ENCODE data around the gene PAX5. TPM values are rescaled to one million over a fixed set of nuclear protein-coding genes. Genes with fewer than 3 reads are reported as not detected.

The PAX5 gene
- total RNA-seq, 1 donor from 2014 or later: not detected

DNA sequence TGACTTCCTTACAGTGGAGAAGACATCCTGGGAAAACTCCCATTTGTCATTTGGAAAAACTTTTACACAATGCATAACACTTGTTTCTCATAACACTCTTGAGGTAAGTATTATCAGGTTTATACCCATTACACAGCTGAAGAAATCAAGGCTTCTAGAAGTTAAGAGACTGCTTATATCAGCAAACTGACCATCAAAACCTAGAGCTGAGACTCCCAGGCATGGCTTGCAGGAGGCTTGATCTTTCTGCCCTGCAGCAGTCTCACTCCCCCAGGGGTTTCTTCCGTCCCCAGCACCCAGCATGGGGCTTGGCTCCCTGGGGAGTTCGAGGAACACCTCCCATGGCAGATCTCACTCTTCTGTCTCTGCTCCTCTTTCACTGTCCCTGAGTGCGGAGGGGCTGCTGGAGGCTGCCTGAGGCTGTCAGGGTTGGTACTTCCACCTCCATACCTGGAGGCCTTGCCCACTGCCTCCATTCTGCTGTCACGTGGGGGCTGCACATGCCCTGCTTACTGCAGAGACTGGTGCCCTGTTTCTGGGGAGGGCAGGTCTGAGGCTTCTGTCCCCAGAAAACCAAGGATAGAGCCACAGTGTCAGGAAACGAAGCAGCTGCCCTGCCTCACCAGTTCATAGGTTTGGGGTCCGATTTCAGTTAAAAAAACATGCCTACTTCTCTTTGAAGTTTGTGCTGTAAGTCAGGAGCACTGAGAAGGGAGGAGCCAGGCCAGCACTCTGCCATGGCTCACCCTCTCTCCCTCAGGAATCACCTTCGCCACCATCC is 202.5 kb downstream of the PAX5 start:
- peak; percentile 59 for DNase-seq (ENCODE audit: low spot score)
- intact Hi-C loops (cut with DNase I): no loop called here

DNA sequence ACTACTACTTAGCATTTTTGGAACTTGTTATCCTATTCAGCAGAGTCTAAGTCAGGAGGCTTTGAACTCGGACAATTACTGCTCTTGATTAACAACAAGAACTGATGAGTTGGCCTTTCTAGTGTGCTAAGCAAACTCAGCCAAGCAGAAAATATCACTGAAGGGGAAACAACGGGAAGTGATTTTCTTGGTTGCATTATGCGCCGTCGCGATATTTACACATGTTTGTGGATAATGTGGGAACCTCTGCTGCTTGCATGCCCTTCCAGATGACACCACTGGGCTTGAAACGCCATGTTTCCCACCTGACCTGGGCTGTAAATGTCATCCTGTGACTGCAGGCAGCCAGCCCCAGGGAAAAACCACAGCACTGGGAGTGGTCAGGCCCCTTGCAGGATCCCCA is 205.5 kb downstream of the PAX5 start:
- intact Hi-C loops (cut with DNase I): no loop called here
- peak; percentile 67 for DNase-seq (ENCODE audit: low spot score)

DNA sequence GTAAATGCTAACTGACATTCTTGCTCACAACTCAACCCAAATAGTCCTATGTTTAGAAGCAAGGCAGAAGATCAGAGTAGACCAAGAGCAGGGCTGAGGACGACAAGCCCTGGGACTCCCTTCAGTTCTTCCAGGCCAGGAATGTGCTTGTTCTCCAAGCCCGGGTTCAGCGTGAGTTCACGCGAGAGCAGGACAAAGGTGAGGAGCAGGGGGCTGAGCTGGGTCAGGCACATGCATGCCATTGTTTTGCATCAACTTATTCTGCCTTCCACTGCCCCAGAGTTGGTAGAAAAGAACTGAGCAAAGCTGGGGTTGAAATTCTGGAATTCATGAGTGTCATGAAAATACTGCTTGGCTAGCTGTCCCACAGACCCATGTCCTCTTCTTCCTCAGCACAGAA is 206.5 kb downstream of the PAX5 start:
- peak; percentile 24 for DNase-seq (ENCODE audit: low spot score)
- intact Hi-C loops (cut with DNase I): no loop called here

DNA sequence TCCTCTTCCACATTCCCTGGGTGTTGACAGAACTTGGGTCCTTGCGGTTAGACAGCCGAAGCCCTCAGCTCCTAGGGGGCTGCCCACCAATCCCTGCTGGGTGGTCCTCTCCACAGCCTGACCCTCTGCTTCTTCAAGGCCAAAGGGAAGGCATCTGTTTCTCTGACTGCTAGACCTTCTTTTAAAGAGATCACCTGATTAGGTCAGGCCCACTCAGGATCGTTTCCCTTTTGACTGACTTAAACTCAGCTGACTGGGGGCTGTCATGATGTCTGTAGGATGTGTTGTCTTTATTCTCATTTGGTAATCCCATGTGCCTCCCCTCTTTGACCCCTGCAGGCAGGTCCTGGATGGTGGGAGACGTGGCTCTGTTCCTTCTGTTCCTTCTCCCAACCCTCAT is 207.5 kb downstream of the PAX5 start:
- no peak for DNase-seq (ENCODE audit: low spot score)
- intact Hi-C loops (cut with DNase I): no loop called here

GRCh38 chr9:36825179-36825578 is 208.9 kb downstream of the PAX5 start:
- intact Hi-C loops (cut with DNase I): no loop called here
- DNase-seq (ENCODE audit: low spot score): peak; percentile 39

GRCh38 chr9:36823934-36824333 is 210.1 kb downstream of the PAX5 start:
- peak; percentile 57 for DNase-seq (ENCODE audit: low spot score)

GRCh38 chr9:36823466-36823865 is 210.6 kb downstream of the PAX5 start:
- intact Hi-C loops (cut with DNase I): no loop called here
- peak; percentile 46 for DNase-seq (ENCODE audit: low spot score)

More at GRCh38 chr9:36823934-36824333, 210.1 kb downstream of the PAX5 start:
- intact Hi-C loops (cut with DNase I): no loop called here

- intact Hi-C loops (cut with DNase I): no loop called here
Measured at GRCh38 chr9:36822201-36822600, 211.9 kb downstream of the PAX5 start.

GRCh38 chr9:36820392-36820861 is 213.6 kb downstream of the PAX5 start:
- DNase-seq (ENCODE audit: low spot score): peak; percentile 33
- intact Hi-C loops (cut with DNase I): no loop called here

More at GRCh38 chr9:36822201-36822600, 211.9 kb downstream of the PAX5 start:
- DNase-seq (ENCODE audit: low spot score): no peak

- peak; percentile 59 for DNase-seq (ENCODE audit: low spot score)
- intact Hi-C loops (cut with DNase I): no loop called here
Measured at GRCh38 chr9:36818965-36819870, 214.8 kb downstream of the PAX5 start.

DNA sequence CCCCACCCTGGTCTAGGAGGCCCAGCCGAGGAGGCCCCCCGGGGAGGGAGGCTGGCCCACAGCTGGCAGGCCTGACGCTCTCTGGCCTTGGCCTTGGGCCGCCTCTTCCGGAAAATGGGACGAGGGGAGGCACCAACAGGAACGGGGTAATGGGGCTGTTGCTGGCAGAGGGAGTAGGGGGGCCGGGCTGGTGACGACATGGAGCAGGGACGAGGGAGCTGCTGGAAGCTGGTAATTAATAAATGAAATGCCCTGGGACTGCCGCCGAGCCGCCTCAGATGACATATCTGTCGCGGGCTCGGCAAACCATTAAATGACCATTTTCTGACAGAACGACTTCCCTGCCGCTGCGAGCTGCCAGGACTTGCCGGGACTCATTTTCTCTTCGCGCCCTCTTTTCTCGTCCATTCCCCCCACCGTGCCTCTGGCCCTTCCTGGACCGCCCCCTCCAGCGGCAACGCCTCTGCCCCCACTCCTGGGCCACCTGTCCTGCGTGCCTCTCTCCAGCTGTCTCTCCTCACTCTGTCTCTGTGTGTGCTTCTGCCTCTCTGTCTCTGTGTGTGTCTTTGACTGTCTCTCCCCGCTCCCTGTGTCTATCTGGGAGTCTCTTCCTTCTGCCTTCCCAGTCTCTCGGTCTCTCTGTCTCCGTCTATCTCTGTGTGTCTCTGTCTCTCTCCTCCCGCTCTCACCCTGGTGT is 215.7 kb downstream of the PAX5 start:
- intact Hi-C loops (cut with DNase I): no loop called here
- DNase-seq (ENCODE audit: low spot score): peak; percentile 72

- intact Hi-C loops (cut with DNase I): no loop called here
Measured at GRCh38 chr9:36817160-36817834, 216.8 kb downstream of the PAX5 start.

DNA sequence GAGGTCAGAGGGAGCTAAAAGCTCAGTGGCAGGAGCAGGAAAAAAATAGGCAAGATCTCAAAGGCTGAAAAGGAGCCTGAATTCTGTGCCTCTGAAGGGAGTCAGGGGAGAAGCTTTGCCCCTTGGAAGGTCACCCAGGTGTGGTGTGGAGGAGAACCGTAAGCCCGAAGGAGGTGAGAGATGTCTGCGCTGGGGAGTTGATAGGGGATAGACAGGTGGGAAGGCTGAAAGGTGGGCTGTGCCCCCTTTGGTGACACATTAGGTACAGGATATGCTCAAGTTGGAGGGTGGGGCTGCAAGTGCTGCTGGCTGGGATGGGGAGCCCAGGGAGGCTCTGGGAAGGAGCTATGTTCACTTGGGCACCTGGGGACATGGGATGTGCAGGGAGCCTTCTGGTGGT is 217.7 kb downstream of the PAX5 start:
- intact Hi-C loops (cut with DNase I): no loop called here
- DNase-seq (ENCODE audit: low spot score): no peak

More at GRCh38 chr9:36817160-36817834, 216.8 kb downstream of the PAX5 start:
- DNase-seq (ENCODE audit: low spot score): peak; percentile 50

DNA sequence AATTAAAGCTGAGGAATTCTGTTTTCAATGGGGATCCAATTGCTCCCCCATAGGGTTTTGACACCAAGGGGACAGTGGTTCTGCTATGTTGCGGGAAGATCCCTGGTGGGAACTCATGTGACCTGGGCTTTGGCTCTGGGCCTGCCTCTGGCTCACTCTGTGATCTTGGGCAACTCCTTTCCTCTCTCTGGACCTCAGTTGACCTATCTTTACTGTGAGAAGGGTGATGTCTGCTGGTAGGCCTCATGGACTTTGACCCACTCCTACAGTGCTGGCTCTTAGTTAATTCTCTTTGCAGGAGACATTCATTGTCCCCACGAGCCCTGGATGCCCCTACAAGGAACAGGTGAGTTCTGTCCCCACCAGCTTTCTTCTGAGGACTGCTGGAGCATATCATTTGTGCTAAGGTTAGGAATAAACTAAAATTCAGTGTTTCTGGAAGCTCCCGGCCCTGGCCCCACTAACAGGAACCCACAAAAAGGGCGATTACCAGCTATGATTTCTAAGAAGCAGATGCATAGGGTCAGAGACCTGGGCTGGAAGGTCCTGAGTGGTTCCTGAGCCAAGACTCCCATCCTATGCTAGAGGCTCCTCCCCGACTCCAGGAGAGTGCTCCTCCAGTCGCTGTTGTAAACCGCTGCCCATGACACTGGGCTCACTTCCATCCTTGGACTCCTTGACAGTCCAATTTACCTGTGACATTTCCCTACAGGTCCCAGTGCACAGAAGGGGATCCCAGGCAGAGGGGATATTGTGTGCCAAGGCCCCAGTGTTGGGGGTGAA is 218.3 kb downstream of the PAX5 start:
- intact Hi-C loops (cut with DNase I): no loop called here
- DNase-seq (ENCODE audit: low spot score): peak; percentile 39

DNA sequence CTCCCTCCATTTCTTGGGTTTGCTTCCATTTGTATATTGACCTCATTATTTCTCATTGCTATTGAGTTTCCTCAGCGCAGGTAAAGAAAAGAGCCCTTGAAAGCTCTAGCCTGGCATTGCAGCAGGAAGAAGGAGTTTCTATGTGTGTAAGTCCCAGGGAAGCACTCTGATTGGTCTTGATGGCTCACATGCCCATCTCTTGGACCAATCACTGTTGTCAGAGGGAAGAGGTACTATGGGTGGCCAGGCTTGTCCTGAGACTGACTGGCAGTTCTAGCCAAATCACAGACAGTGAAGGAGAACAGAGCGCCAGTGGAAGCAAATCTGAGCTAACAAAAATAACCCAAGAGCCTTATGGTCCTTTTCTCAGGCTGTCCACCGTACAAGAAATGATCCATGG is 219.0 kb downstream of the PAX5 start:
- no peak for DNase-seq (ENCODE audit: low spot score)
- intact Hi-C loops (cut with DNase I): no loop called here

DNA sequence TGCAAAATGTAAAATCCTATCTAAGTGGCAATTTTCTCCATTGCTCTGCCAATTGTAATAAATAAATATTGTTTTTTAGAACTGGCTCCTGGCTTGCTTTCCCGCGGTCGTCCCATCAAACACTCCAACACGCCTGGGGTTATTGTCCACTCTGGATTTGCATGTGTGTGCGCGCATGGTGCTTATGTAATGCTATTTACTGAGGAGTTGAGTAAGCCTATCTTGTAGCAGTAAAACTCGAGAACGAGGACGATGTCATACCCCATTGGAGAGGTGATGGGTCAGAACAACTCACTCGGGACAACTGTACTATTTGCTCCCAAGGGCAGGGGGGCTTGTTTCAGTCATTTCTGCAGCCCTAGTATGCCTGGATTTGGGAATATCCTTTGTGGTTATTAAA is 220.9 kb downstream of the PAX5 start:
- intact Hi-C loops (cut with DNase I): no loop called here
- peak; percentile 41 for DNase-seq (ENCODE audit: low spot score)

DNA sequence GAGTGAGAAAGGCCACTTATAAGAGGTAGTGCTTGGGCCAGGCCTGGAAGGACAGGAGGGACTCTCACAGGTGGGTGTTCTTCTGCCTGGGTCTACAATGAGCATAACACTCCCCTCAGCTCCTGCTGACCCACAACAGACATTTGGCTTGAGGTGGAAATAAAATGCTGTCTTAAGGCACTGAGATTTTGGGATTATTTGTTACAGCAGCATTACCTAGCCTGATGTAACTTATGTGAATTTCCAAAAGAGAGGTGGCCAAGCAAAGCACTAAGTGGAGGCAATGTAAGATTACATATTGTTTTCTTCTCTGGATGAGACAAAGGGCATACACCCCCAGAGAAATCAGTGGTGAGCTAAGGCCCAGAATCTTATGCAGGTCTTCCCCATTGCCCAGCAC is 221.5 kb downstream of the PAX5 start:
- DNase-seq (ENCODE audit: low spot score): no peak
- intact Hi-C loops (cut with DNase I): no loop called here

GRCh38 chr9:36808251-36808650 is 225.8 kb downstream of the PAX5 start:
- intact Hi-C loops (cut with DNase I): no loop called here
- DNase-seq (ENCODE audit: low spot score): no peak

DNA sequence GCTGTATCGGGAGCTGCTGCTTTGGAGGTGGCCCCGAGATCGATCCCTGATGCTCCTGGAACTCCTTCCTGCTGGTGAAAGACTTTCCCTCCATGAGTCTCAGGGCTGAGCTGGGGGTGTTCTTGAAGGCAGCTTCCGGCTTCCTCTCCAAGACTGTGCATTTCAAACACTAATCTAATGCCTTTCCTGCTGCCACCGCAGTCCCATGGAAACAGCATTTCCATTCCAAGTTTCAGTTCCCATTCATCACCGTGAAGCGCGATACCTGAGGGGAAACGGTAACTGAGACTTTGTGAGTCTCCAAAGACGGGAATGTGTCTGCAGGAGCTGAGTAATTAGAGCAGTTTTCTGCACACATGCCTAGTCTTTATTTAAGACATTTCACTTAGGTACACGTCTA is 230.1 kb downstream of the PAX5 start:
- intact Hi-C loops (cut with DNase I): no loop called here
- no peak for DNase-seq (ENCODE audit: low spot score)

Measured in cardiac septum (tissue), 1 donor.